ENCODE results near the gene AGBL5. TPM values are rescaled to one million over a fixed set of nuclear protein-coding genes. Genes with fewer than 3 reads are reported as not detected.
A peak's percentile ranks its signal among the peaks of the same experiment; 100 is the strongest.

Gene AGBL5
- total and polyA plus RNA-seq, 9 of the 15 experiments (the other 6 are each of a cell fraction or from before 2014, with no cell fraction given): 3.3 to 52.7 (median 26.2) TPM

GRCh38 chr2:27087823-27088410 is 36.4 kb downstream of the AGBL5 start:
- POLR2A ChIA-PET: interaction anchor here (0.5 to 2.1 kb wide), 6 partner anchors 9 to 167 kb away, joined by 3 to 5 read pairs (median 4); no protein-coding TSS in a partner anchor
- H2AFZ ChIP-seq (ENCODE audit: low read depth, low read length): no peak overlapping the region
- CTCF ChIA-PET (ENCODE audit: low intra/inter-chr PET ratio): interaction anchor here (0.6 kb wide), 1 partner anchor 126 kb away, joined by 3 read pairs; no protein-coding TSS in a partner anchor
- intact Hi-C loops (cut with micrococcal nuclease) (no loop called here), in situ Hi-C loops (cut with MboI) (loop anchor here (5.0 kb wide), 1 partner anchor 126 kb away; no protein-coding TSS in a partner anchor)
- WGBS (ENCODE audit: insufficient coverage, low coverage, missing lambda C conversion rate): 72% methylated on average over 3 of the region's 5 CpGs
- ATAC-seq: no peak
- DNase-seq (ENCODE audit: extremely low read depth in 1 of 4, low spot score in 3 of 4): no peak
- no peaks in the 10 kb centered on the region for H4K20me1 ChIP-seq (replicated peaks; ENCODE audit: control insufficient read depth, insufficient read depth, low read length)
- BruUV-seq (replicated peaks): no TSS peak
- no peak for FAIRE-seq
- H3K79me2 ChIP-seq (ENCODE audit: control insufficient read depth, insufficient read depth, low read length): peaks cover 10% of the 10 kb centered on the region; the same call in 1 of the 3 replicates
- no peaks in the 10 kb centered on the region for H3K27me3 ChIP-seq (ENCODE audit: control insufficient read depth in 2 of 2, insufficient read depth in 2 of 2, low read length in 2 of 2)
- H3K9me3 ChIP-seq (replicated peaks; ENCODE audit: control insufficient read depth, insufficient read depth, low read depth, low read length): no peaks in the 10 kb centered on the region
- H3K9ac ChIP-seq (ENCODE audit: insufficient read depth in 1 of 2, low read depth in 2 of 2, low read length in 2 of 2): no peak overlapping the region
- H3K27ac ChIP-seq (ENCODE audit: extremely low read depth, low read depth, low read length): no peak overlapping the region
- H3K4me2 ChIP-seq (ENCODE audit: insufficient read depth, low read length): peak overlapping the region; percentile 89; the same call in 1 of the 2 replicates
- TF ChIP-seq MAX (CRISPR knock-in tag; IDR thresholded peaks at IDR 0.05): 0 out of 2 replicates have a peak, but pooled peaks have one; percentile 6
- no peak for TF ChIP-seq MAFF (IDR thresholded peaks at IDR 0.05; ENCODE audit: low read length)
- no peaks in the 10 kb centered on the region for H3K9me1 ChIP-seq (ENCODE audit: control insufficient read depth, insufficient read depth, low read length)
- H3K36me3 ChIP-seq (ENCODE audit: control insufficient read depth, insufficient read depth, low read length): no peaks in the 10 kb centered on the region
- no peak overlapping the region for H3K4me3 ChIP-seq
- H3K4me1 ChIP-seq (replicated peaks in 1 of 2; ENCODE audit: control insufficient read depth in 2 of 2, insufficient read depth in 2 of 2, low read length in 2 of 2): peaks cover 48 to 66% of the 10 kb centered on the region in 2 experiments

GRCh38 chr2:27088634-27089033 is 37.2 kb downstream of the AGBL5 start:
- Histone ChIP-seq H3K4me2 (ENCODE audit: insufficient read depth, low read length) (peak overlapping the region; percentile 44), H3K27ac (ENCODE audit: extremely low read depth, low read depth, low read length) (peak overlapping the region; percentile 24; the same call in 1 of the 3 replicates), H3K9me1 (ENCODE audit: control insufficient read depth, insufficient read depth, low read length) (no peaks in the 10 kb centered on the region), H2AFZ (ENCODE audit: low read depth, low read length) (peak overlapping the region; percentile 75; the same call in 1 of the 2 replicates), H3K79me2 (ENCODE audit: control insufficient read depth, insufficient read depth, low read length) (peaks cover 13% of the 10 kb centered on the region; the same call in 2 of the 3 replicates), H3K4me1 (replicated peaks in 1 of 2; ENCODE audit: control insufficient read depth in 2 of 2, insufficient read depth in 2 of 2, low read length in 2 of 2) (peaks cover 48 to 66% of the 10 kb centered on the region in 2 experiments), H3K36me3 (ENCODE audit: control insufficient read depth, insufficient read depth, low read length) (no peaks in the 10 kb centered on the region; the same call in 2 of the 3 replicates), H4K20me1 (replicated peaks; ENCODE audit: control insufficient read depth, insufficient read depth, low read length) (no peaks in the 10 kb centered on the region), H3K4me3 (no peak overlapping the region), H3K9ac (ENCODE audit: insufficient read depth in 1 of 2, low read depth in 2 of 2, low read length in 2 of 2) (peak overlapping the region; percentile 40 to 74; a peak in 3 of 4 replicates), H3K27me3 (ENCODE audit: control insufficient read depth in 2 of 2, insufficient read depth in 2 of 2, low read length in 2 of 2) (no peaks in the 10 kb centered on the region), H3K9me3 (replicated peaks; ENCODE audit: control insufficient read depth, insufficient read depth, low read depth, low read length) (no peaks in the 10 kb centered on the region)
- DNase-seq (ENCODE audit: extremely low read depth in 1 of 4, low spot score in 3 of 4) (peak in 1 of 4 experiments; percentile 52), ATAC-seq (no peak), FAIRE-seq (peak; percentile 73)
- POLR2A ChIA-PET: interaction anchor here (0.6 to 2.1 kb wide), 2 partner anchors 12 to 166 kb away, joined by 4 to 5 read pairs; no protein-coding TSS in a partner anchor
- WGBS (ENCODE audit: insufficient coverage, low coverage, missing lambda C conversion rate): 16% methylated on average over 6 of the region's 6 CpGs
- BruUV-seq (replicated peaks): no TSS peak
- intact Hi-C loops (cut with micrococcal nuclease) (no loop called here), in situ Hi-C loops (cut with MboI) (loop anchor here (5.0 kb wide), 1 partner anchor 126 kb away; no protein-coding TSS in a partner anchor)
- TF ChIP-seq OTX1 (CRISPR knock-in tag; IDR thresholded peaks at IDR 0.05) (no peak), BRD9 (IDR thresholded peaks at IDR 0.05; ENCODE audit: low read depth, partially characterized antibody) (no peak), POU5F1 (IDR thresholded peaks at IDR 0.05; ENCODE audit: borderline replicate concordance, low read depth, low read length, partially characterized antibody) (no peak), NFE2L1 (tag; IDR thresholded peaks at IDR 0.05; ENCODE audit: borderline replicate concordance, low read depth) (no peak)
- CTCF ChIA-PET (ENCODE audit: low intra/inter-chr PET ratio): no interaction called here
